GM21529 (cell line): ENCODE measurements around the gene PCP4.
"Not testable (repeated sequence)": the region's sequence is repeated elsewhere in the genome, so short reads cannot be mapped to it uniquely, and the experiment has no call there.

Experiments used
- ATAC-seq: cut with Tn5 transposase; IDR thresholded peaks from one replicate; pipeline ENCODE4 v1.9.1; 2021; ENCODE audit not compliant: unreplicated experiment

PCP4 gene

DNA sequence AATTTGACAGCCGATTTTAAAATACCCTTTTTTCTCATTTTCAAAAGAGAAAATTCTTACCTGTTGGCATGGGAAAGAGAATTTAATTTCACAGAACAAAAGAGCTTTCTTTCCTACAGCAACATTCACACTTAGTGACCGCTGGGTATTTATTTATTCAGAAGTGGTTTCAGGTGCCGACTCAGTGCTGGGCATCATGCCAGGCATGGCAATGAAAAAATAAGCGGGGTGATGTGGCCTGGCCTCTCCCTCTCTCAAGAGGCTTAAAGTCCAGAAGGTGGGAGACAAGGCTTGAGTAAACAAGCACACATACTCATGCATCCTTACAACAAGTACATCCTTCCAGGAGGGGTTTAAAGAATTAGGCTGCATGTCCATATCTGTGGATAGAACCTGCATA is 4.1 kb upstream of the PCP4 start:
- ATAC-seq = no peak

DNA sequence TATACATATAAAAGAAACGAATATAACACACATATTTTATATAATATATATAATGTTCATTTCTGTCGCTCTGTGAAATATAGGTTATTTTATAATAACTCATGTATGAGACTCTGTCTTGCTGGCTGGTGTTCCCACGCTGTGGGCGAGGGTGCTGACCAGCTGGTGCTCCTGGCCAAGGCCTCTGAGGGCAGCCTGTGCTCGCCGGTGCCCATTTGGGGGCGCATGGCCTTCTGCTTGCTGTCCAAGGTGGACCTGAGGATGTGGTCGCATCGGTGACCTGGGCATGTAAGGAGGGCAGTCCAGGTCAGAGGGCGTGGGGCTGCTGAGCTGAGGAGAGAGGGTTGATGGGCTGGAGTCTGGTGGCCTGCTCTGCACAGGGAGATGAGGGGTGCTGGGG is 1.1 kb upstream of the PCP4 start:
- ATAC-seq = no peak

DNA sequence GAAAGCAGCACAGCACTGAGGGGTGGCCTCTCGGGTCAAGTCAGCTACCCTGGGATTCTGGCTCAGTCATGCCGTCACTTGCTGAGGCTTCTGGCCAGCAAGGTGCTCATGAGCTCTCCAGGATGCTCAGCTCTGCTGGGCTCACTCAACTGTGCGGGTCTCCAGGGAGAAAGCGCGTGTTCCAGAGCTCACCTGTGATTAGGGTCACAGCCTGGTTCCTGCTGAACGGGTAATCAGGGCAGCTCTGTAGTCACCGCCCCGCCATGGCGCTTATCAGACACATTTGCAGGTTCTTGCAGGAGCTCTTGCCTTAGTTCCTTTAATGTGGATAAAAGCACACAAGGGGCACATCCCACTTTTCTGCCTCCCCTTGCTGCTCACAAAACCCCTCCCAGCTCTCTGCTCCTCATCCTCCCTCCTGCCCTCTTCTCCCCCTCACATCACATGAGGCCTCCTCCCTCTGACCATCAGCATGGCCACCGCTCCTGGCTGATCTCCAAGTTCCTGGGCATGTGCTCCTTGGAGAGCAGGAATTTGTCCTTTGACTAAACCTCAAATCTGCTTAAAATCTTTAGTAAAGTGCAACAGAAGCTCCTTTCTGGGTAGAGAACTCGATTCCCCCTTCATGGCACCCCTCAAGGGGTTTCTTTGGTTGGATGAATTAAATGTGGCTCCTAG is 2.0 kb downstream of the PCP4 start:
- no peak for ATAC-seq

DNA sequence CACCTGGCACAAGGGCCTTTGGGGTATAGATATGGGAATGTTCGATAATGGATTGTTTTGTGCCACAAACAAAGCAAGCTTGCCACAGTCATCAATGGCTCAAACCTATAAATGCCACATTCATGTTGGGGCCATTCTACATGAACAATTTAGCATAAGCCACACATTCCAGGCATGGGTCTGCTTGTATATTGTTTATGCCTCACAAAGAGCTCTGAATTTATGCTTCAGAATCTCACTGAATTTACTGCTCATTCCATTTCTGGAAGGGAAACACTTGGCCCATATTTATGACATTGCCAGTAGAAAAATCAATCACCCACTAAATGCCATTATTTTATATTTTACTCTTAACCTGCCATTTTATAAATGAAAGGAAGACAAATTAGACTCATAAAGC is 6.4 kb downstream of the PCP4 start:
- ATAC-seq = no peak

DNA sequence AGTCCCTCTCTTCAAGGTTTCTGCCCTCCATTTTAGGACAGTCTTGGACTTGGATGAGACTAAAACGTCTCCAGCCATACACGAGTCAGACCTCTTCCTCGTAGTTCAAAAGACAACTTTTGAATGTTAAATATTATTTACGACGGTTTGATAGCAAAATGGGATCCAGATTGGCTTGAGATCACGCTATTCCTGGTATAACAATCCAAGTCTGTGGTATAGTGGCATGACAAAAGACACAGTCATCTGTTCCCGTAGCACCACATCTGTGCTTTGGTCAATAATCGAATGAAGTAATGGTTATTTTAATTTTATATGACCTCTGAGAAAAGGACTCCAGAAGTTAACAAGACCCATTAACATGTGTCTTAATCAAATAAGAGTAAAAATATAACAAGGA is 7.0 kb downstream of the PCP4 start:
- no peak for ATAC-seq

DNA sequence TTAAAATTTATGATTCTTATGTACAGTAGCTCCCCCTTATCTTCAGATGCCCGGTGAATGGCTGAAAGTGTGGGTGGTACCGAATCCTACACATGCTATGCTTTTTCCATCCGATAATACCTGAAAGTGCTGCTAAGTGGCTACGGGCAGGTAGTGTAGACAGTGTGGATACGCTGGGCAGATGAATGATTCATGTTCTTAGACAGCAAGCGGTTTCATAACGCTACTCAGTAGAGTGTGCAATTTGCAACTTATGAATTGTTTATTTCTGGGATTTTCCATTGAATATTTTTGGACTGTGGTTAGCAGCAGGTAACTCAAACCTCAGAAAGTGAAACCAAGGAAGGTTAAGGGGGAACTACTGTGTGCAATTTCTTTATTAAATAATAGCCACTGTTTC is 7.5 kb downstream of the PCP4 start:
- no peak for ATAC-seq

DNA sequence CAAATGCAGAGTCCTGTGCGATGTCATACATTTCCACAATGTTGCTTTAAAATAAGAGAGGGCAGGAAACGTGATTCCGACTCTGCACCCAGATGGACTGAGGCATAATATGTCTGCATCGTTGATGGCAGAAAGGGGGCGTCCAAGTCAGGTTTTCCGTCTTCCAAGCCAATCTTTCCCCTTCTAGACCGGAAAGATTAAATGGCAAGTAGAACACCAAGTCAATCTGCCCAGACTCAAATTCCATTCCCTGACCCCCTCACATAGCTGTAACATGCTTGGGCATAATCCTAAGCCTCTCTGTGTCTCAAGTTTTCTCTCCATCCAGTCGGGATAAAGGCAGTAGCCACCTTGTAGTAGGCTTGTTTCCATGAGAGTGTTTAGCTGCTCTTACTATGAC is 14.4 kb downstream of the PCP4 start:
- no peak for ATAC-seq

DNA sequence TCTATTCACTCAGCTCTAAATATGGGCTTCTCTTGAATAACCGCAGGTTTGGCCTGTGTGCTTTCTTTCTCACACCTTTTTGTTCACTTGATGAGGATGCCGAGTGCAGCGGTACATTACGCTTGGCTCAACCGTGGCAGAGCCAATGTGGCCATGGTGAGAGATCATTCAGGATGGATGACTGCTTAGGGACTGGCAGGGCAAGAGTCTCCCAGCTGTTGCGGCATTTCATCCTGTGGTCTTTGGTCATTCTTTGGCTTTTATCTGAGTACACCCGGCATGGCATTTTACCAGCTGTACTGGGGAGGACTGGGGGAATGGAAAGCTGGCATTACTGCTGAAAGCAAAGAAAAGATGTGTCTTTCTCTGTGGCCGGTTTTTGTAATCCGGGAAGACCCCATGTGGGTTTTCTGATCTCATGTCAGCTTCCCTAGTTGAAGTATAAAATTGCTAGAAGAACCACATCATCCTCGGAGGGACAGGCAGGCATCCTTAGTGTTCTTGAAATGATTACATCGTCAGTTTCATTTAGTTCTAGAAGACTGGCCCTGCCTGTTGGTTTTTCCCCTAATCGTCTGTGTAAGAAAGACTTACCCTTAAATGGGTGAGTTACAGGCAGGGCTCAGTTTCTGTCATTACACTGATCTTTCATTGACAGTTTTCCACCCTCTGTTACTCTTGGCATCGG is 15.1 kb downstream of the PCP4 start:
- ATAC-seq = no peak

DNA sequence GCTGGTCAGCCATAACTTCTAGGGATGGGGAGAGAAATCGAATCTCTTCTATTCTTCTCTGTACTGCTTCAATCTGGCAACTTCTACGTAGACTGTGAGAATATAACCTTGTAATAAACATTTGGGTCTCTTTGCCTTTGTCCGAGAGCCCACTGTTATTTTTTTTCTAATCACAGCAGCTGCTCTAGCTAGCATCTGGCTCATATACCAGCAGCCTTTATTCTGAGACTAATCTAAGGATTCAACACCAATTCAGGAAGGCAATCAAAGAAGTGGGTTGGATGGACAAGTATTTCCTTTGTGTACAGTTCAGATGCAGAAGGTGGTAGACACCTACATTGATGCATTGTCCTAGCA is 15.6 kb downstream of the PCP4 start:
- no peak for ATAC-seq

DNA sequence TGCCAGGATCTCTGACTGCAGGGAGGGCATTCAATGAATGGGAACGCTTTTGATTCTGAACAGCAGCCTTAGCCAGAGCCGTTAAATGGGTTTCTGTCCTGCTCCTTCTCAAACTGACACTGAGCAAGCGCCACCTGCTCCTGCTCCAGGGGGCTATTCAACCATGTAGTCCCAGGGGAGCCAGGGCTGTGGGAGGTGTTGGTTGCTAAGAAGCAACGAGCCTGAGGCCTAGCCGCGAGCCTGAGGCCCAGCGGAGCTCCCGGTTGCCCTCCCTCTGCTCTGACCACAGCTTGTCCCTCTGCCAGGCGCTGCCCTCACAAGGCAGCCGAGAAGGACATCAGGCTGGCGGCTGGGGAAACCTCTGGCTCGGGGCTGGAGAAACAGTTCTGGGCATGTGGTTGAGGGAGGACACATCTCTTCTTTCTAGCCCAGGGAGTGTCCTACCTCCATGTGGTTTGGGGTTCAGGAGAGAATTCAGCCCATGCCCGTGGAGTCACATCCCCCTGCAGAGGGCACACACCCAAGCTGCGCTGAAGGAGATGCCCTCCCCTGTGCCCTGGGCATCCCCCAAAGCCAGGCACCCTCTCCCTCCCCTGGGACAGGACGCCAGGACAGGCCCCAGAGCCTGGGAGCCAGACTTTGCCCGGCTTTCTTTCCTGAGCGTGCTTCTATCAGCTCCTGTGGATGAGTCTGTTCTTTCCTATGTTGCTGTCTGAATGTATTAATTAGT is 18.0 kb downstream of the PCP4 start:
- ATAC-seq = no peak

DNA sequence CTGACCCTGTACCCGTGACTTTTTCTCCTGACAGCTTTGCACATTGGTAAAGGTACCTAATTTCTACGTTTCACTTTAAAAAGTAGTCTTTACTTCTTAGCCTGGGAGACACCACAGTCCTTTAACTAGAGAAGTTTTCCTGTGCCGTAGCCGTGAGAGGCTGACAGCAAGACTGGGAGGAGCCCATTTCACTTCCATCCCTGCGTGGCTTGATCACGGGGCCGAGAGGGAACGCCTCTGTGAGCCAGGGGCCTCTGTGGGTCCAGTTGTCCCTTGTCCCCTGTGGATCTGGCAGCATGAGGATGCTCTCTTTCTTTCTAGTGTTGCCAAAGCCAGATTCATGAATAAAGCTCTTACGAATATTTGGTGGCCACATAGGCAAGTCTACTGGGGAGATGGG is 21.6 kb downstream of the PCP4 start:
- ATAC-seq = no peak

DNA sequence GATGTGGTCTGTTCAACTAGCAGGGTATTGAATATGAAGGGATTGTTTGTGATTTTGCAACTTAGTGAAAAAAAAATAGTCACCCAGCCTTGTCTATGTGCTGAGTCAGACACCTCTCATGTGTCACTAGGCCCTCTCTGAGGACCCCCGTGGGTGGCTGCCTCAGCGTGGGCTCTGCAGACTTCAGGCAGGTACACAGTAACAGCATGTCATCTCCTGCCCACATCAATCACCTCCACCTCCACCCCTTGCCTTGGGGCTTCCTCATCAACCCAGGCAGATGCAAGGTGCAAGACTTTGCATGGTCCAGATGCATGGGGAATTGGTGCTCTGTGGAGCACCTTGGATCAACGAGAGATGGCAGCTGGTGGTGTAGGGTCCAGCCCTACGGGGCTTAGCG is 23.9 kb downstream of the PCP4 start:
- no peak for ATAC-seq

DNA sequence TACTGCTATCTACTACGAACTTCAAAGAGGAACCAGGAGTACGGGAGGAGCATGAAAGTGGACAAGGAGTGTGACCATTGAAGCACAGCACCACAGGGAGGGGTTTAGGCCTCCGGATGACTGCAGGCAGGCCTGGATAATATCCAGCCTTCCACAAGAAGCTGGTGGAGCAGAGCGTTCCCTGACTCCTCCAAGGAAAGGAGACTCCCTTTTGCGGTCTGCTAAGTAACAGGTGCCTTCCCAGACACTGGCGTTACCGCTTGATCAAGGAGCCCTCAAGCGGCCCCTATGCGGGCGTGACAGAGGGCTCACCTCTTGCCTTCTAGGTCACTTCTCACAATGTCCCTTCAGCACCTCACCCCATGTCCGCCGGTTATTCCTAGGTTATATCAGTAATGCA is 24.6 kb downstream of the PCP4 start:
- ATAC-seq = not testable (repeated sequence)

DNA sequence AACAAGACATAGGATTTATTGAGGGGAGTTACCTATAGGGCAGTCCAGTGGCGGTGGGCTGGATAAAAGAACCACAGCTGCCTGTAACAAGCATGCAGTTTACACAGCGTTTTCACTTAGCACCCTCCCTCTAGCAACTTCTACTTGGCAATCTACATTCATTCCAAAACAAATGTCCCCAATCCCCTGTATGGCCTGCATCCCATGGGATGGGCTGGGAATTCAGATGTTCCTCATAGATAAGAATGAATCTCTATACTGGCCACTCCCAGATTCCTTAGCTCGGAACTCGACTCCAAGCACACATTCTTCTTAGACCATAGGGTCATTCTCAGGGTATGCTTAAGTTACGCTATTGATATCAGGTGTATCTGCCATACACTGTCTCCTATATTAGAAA is 33.3 kb downstream of the PCP4 start:
- no peak for ATAC-seq

DNA sequence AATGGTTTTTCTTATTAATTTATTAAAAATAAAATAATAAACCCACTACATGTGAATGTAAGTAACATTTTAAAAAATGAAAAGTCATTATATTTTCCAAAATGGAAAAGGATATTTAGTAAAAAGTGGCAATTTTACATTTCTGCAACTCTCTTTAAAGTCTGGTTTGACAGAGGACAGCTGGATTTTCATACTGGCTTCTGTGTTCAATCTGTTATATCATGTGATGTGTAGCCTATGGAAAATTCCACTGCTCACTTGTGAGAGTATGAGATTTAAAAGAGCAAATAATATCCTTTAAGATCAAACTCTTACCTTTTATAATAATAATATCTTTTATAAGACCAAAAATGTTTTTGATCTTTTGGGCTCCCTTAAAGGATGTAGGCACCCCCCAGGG is 33.7 kb downstream of the PCP4 start:
- no peak for ATAC-seq

DNA sequence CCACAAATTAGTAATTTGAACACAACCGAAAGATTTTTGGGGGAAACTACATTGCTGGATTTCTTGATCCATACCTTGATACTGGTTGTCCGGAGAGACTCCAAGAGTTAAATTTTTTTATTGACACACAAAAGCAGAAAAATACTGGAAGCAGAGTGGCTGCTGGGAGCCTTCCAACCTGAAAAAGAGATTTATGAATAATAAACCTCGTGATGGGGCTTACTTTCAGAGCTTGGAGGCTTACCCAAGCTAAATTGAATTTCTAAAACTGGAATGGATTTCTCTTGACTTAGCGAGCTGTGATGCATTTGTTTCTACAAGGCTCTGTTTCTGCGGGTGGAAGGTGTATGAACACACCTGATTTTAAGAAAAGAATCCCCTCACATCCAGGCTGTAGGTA is 35.7 kb downstream of the PCP4 start:
- no peak for ATAC-seq

DNA sequence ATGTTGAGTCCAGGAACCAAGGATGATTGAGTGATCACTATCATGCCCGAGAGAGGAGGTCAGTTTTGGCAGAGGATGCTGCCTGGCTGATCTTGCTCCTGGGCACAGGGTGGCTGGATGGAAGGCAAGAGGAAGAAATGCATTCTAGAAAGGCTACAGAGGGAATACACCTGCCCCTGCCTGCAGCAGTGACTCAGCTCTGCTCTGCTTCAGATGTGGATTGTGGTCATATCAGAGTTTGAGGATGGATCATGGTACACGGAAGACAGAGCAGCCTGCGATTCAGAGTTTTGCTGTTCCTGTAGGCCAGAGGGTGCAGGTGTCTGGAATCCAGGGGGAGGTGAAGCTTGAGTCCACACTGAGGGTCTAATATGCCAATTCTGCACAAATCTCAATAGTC is 37.2 kb downstream of the PCP4 start:
- no peak for ATAC-seq

DNA sequence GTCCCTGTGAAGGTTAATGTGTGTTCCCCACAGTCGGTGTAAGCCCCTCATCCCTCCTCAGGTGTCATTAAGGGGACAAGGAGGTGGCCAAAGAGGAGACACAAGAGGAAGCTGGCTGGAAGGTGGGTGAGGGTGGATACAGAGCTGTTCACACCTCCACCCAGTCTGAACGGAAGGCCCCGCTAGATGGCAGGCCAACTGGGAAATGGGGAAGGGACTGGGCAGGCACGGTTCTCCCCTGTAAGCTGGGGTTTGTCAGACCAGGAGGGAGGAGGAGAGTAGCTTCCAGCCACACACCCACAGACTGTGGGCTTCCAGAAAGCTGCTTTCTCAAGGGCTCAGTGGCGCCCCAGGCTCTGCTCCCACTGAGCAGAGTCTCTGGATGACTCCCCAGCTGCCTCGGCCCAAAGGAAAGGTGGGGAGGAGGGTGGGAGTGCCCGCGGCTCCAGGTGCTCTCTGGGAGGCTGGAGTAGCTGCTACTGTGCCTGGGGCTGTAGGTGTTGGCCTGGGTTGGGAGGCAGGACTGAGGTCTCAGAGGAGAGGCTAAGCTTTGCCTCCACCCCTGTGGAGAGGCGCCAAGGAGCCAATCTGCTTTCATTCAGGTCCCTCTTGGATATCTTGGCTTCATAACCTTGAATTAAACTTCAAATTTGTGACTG is 41.2 kb downstream of the PCP4 start:
- no peak for ATAC-seq

DNA sequence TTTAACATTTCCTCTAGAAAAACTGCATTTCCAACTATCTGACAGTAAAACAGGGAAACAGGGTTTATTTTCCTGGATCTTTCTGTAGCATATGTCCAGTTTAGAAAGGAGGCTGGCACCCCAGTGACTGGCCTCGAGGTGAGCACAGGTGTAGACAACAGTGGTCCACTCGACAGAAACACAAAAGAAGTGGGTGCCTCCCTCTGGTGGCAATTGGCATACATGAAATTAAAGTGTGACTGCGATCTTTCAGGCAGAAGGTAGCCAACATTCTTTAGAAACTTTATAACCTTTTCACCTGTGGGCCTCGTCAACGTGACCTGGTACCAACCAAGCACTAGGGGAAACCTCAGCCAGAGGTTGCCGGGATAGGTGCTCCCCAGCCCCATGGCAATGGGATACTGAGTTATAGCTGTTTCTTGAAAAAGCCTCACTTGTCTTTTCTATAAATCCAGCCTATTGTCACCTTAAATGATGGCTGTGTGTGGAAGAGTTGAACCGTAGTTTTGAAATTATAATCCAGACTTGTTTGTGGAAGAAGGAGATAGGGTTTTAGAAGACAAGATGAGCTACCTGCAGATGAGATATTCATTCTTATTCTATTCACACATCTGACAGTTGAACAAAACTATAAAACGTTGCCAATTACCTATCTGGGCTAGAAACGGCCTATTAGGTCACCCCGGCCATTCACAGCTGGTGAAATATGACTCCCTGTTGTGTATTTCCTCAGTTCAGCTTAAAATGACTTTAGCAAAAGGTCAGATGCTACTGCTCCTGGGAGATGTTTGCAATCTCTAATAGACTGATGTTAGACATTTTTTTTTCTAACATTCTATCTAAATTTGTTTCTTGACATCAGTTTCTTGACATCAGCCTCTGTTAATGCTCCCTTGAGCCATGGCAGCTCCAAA is 44.3 kb downstream of the PCP4 start:
- ATAC-seq = no peak

DNA sequence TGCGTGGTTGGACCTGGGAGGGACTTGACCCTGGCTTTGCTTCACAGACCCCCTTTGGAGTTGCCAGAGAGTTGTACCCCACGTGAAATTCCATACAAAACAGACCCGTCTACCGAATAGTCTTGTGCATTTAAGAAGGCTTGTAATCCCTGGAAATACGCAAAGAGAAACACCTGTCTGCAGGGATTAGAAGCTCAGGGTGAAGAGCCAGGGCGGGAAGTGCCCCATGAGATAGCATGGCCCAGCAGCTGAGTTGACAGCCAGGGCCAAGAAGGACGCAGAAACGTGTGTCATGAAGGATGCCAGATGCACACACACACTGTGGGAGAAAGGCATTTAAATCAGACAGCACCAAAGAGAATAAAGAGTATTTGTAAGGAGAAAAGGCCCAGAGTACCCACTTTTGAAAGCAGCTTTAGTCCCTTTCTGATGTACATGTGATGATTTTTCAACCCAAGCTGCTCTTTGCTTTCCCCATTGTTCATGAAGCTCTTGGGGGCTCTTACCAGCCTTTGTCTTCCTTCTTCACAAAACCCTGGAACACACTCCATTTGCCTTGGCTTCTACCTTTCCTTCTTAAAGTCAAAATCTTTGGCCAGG is 46.6 kb downstream of the PCP4 start:
- no peak for ATAC-seq

DNA sequence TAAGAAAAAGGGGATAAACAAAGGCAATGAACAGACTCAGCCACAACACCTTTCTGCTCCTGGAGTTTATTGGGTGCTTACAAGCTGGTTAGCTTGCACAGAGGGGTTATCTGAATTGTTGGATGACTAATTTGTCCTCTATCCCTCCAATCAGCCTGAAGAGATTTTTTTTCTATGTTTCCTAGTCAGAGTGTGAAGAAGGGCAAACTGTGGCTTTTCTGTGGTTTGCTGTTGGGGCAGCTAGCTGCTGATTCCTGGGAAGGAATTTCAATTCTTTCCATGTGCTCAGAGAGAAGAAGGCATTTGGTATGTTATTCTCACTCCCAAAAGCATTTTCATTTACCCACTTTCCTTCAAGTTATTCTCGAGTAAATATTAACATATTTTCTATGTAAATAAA is 48.6 kb downstream of the PCP4 start:
- ATAC-seq = no peak
